Right kidney (tissue), 1 donor: Measurements from ENCODE around the gene SDK1.

Experiments used
- DNase-seq: peaks from one replicate; pipeline ENCODE4 v3.0.0-alpha.2; 2016

Gene SDK1

GRCh38 chr7:3425087-3425486 lies 124.0 kb downstream of the SDK1 start:
- DNase-seq, result no peak

DNA sequence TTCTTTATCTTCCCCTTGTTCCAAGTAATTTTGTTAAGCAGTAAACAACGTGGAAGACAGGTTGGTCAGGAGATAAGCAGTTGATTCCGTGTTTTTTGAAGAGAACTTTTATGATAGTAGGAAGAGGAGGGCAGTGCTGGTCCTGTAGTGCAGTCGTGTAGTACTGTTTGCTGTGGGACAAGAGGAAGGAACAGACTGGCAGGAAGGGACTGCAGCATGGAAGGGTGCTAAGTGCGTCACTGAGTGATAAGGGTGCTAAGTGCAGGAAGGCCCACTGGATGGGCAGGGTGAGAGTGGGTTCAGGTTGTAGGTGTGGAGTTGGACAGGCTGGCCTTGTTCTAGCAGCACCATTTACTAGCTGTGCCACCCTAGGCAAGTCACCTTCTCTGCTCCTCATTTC lies 125.0 kb downstream of the SDK1 start:
- DNase-seq, result no peak

DNA sequence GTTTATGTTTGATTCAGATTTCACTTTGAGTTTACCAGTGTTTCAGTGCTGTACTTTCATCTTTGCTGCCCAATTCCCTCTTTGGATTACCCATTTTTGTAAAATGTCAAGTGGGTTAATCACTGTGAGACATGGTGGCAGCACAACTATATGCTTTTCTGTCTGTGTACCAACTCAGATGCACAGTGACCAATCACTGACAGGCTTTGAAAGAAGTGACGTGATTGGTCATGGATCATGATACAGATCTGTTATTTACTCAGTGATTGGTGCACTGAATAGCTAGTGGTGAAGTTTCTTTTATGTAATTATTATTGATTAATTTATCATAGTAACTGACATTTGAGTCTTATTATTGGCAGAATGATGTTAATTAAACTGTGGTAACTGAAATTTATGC lies 126.9 kb downstream of the SDK1 start:
- DNase-seq, result no peak

- no peak for DNase-seq
These were observed 128.9 kb downstream of the SDK1 start for GRCh38 chr7:3429981-3430380.

GRCh38 chr7:3430588-3430987 lies 129.5 kb downstream of the SDK1 start:
- DNase-seq, result no peak

DNA sequence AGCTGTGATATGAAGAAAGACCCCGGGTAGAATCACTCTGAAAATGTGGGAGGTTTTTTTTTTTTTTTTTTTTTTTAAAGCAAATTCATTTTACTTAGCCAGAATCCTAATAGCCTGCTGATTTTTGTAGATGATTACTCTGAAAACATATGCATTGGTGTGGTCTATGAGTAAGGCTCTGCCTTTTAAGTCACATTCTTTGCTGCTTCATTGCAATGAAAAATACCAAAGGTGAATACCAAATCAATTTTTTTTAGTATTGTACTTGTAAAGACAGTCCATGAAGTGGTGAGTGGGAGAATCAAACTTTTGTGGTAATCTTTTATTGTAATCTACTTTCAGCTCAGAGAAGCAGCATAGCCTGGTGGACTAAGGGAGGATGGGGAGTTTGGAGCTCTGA lies 130.3 kb downstream of the SDK1 start:
- no peak for DNase-seq

GRCh38 chr7:3432911-3433310 lies 131.9 kb downstream of the SDK1 start:
- no peak for DNase-seq

DNA sequence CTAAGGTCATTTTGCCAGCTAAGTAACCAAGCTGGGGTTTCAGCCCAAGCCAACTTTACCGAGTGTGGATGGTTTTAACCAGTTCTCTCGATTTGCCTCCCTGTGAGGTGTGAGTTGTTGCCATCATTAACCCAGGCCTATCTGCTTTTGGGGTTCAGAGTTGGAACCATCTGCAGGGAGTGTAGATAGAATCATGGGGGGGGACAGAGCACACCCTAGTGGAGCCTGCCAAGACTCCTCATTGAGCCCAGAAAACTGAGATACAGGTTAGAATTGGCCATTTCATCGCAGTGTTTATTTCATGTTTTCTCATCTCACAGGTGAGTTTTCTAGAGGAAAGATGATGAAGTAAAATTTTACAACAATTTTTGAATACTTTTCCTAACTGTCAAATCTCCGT lies 133.6 kb downstream of the SDK1 start:
- no peak for DNase-seq

DNA sequence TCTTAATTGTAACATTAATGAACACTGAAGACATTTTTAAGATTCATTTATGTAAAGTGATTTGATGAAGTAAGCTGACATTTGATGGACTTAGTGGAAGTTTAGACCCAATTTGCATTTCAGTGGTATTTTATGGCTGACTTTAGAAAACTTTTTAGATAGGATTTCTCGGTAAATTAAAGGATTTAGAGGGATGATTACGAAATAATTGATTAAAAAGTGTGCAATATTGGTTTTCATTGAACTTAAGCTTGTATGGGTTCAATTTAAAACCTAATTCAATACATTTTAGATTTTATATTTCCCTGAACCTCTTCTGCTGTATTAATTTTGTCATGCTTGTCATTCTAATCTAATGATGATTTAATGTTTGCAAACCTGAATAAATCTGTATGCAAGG lies 135.1 kb downstream of the SDK1 start:
- no peak for DNase-seq

DNA sequence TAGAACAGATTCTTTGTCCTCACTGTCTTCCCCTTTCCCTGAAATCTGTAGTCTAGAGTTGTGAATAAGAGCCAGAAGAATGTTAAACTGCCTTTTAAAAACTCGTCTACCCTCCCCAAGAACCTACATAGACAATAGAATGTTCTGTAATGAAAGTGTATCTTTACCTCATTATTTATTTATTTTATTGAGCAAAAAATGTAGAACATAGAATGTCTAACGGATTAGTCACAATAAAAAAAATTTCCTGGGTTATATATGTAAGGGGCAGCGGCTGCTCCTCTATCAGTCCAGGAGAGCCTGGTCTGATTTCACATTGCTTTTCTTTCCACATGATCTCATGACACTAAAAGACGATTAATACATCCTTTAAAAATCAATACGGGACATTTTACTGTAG lies 135.7 kb downstream of the SDK1 start:
- DNase-seq, result no peak

DNA sequence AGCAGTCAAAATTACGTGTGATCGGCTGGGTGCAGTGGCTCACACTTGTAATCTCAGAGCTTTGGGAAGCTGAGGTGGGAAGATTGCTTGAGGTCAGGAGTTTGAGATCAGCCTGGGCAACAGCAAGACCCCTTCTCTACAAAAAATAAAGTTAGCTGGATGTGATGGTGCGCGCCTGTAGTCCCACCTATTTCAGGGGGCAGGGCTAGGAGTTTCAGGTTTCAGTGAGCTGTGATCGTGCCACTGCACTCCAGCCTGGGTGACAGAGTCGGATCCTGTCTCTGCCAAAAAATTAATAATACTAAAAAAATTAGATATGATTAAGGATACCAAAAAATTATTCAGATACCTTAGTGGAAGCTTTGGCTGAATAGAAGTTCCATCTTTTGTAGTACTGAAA lies 136.4 kb downstream of the SDK1 start:
- no peak for DNase-seq

DNA sequence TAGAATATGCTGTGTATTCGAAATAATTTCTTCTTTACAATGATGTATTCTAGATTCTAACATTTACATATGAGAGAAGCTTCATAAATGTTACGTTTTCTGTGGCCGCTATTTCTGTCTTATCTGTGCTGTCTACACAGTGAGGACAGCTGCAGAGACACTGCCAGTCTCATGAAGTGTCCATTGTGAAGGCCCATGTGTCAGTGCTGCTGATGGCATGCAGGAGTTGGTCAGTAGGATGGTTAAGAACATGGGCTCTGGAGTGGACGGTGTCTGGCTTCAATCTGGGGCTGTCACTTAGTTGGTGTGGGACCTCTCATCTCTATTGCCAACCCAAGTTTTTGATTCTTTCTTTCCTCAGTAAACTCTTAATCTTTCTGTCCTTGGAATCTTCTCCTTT lies 137.3 kb downstream of the SDK1 start:
- DNase-seq, result no peak

DNA sequence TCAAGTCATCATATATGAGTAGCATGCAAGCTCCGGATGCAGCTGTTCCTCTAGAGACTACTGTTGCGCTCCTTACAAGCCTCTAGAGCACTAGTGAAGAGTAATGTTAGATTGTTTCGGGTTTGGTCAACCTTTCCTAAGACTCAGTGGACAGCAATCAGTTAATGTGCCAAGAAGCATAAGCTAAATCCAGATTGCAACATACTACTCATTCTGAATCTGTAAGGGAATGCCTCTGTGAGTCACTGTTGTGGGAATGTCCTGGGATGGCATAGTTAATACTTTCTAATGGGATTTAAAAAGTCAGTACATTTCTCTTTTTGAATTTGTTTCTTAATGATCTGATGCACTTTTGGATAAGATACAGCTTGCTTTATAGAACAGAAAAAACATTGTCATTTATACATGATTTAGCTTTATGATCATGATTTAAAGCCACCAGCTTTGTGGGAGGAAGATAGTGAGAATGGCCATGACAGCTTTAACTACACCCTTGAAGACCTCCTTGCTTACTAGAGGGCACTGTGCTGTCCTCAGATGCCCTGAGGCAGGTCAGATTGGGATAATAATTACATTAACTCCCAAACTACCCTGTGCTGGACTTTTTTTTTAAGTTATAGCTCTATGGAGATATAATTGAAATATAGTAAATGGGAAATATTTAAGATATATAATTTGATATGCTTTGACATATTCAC lies 138.4 kb downstream of the SDK1 start:
- no peak for DNase-seq

DNA sequence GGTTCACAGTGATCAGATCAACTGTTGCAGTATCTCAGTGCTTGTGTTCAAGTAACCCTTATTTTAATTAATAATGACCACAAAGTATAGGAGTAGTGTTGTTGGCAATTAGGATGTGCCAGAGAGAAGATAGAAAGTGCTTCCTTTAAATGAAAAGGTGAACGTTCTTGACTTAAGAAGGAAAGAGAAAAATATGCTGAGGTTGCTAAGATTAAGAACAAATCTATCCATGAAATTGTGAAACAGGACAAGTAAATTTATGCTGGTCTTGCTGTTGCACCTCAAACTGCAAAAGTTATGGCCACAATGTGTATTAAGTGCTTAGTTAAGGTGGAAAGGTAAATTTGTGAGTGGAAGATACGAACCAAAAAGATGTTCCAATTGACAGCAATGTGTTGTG lies 139.5 kb downstream of the SDK1 start:
- no peak for DNase-seq

DNA sequence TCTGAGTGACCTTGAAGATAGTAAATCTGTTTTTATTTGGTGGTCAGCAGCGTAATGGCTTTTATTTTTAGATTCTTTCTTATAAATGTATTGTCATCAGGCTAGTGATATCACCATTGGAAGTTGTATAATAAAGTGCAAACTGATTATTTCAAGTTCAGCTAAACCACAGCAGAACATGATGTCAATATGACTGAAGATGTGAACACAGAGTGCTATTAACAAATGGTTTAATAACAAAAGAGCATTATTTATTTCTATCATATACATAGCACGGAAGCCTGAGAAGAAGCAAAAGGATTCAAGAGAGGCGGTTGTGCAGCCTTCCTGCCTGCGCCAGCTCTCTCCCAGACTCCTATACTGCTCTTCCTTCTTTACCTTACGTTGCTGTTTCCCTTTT lies 142.7 kb downstream of the SDK1 start:
- no peak for DNase-seq

GRCh38 chr7:3446786-3447185 lies 145.7 kb downstream of the SDK1 start:
- no peak for DNase-seq

GRCh38 chr7:3451701-3452100 lies 150.6 kb downstream of the SDK1 start:
- DNase-seq, result no peak

- DNase-seq, result no peak
These were observed 152.3 kb downstream of the SDK1 start for GRCh38 chr7:3453398-3453797.

GRCh38 chr7:3455806-3456595 lies 154.9 kb downstream of the SDK1 start:
- no peak for DNase-seq

- DNase-seq, result no peak
These were observed 158.1 kb downstream of the SDK1 start for GRCh38 chr7:3459111-3459510.

DNA sequence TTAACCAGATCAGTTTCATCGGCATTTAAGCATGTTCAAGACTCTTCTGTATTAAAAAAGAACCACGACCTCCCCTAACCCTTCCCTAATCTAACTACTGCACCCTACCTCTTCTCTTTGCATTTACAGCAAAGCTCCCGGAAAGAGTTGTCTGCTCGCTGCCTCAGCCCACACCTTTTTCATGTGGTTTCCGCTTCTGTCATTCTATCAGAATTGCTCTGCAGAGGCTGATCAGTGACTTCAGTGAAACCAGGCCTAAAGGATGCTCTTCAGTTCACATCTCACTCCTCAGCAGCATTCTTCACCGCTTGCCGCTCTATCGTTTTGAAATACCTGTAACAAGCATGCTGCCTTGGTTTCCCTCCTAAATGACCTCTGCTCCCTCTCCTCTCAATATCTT lies 160.9 kb downstream of the SDK1 start:
- DNase-seq, result no peak

- DNase-seq, result no peak
These were observed 162.6 kb downstream of the SDK1 start for GRCh38 chr7:3463696-3464095.

GRCh38 chr7:3464900-3465622 lies 164.0 kb downstream of the SDK1 start:
- no peak for DNase-seq

DNA sequence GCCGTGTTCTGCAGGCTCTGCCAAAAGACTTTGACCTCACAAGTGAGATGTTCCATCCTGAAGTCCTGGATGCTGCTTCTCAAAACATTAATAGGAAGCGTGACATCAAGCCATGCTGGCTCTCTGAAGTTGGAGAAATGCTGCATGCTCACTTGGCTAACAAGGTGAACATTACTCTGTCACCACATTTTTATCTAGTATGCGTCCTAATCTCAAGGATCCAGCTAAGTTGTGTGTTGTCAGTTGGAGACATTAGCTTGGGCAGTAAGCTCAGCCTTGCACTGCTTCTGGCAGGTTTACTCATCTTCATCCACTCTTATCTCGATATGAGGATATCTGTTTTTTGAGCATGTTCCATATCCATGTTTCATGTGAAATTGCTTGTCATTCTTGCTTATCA lies 165.2 kb downstream of the SDK1 start:
- DNase-seq, result no peak
